ENCODE results near the gene OR2Y1. TPM values are rescaled to one million over a fixed set of nuclear protein-coding genes. Genes with fewer than 3 reads are reported as not detected.

The OR2Y1 gene
- total and polyA plus RNA-seq, 4 donors, result not detected

Small RNAs within 50 kb of the gene (small RNA-seq; reads per million reads assigned to genes)
- gene RNU1-17P (ENCODE audit: low replicate concordance), result not detected

Other genes with a start within 250 kb of the OR2Y1 start
- gene CNOT6, start 245.7 kb downstream of the OR2Y1 start, total RNA-seq, result 10 to 100 TPM; 19.4 to 34.4 TPM
- gene CNOT6, start 245.7 kb downstream of the OR2Y1 start, polyA plus RNA-seq (ENCODE audit: insufficient read length in 2 of 2), result 10 to 100 TPM; 24.8 to 32.1 TPM
- gene SCGB3A1, start 148.6 kb downstream of the OR2Y1 start, total RNA-seq, result 1 to 10 TPM in 1 of 2 donors, not detected in 1; 1.7 TPM
- 1 to 10 TPM in 1 of 2 donors, not detected in 1; 1.0 TPM for gene SCGB3A1, start 148.6 kb downstream of the OR2Y1 start, polyA plus RNA-seq (ENCODE audit: insufficient read length in 2 of 2)
- gene FLT4, start 90.5 kb downstream of the OR2Y1 start, total RNA-seq, result 10 to 100 TPM in 1 of 2 donors, 1 to 10 TPM in 1; 3.9 to 10.1 TPM
- 1 to 10 TPM; 7.6 to 8.3 TPM for gene FLT4, start 90.5 kb downstream of the OR2Y1 start, polyA plus RNA-seq (ENCODE audit: insufficient read length in 2 of 2)
- 10 to 100 TPM; 40.7 to 77.6 TPM for gene MGAT1, start 62.7 kb upstream of the OR2Y1 start, total RNA-seq
- gene MGAT1, start 62.7 kb upstream of the OR2Y1 start, polyA plus RNA-seq (ENCODE audit: insufficient read length in 2 of 2), result 10 to 100 TPM; 59.1 to 74.4 TPM
- gene ZFP62, start 121.2 kb upstream of the OR2Y1 start, total RNA-seq, result 10 to 100 TPM; 34.1 to 46.2 TPM
- 10 to 100 TPM; 35.7 to 41.8 TPM for gene ZFP62, start 121.2 kb upstream of the OR2Y1 start, polyA plus RNA-seq (ENCODE audit: insufficient read length in 2 of 2)
- under 1 TPM; 0.11 to 0.50 TPM for gene BTNL8, start 159.1 kb upstream of the OR2Y1 start, total RNA-seq
- under 1 TPM in 1 of 2 donors, not detected in 1; 0.39 TPM for gene BTNL8, start 159.1 kb upstream of the OR2Y1 start, polyA plus RNA-seq (ENCODE audit: insufficient read length in 2 of 2)
- gene BTNL3, start 248.8 kb upstream of the OR2Y1 start, total RNA-seq, result not detected
- gene BTNL3, start 248.8 kb upstream of the OR2Y1 start, polyA plus RNA-seq (ENCODE audit: insufficient read length in 2 of 2), result not detected